GM23338 (cell line): ENCODE data around the gene SCCPDH. TPM values are rescaled to one million over a fixed set of nuclear protein-coding genes. Genes with fewer than 3 reads are reported as not detected.

Experiments used
- ATAC-seq: fragments of 200-7000 bp; cut with Tn5 transposase; 3 replicates; pipeline ENCODE4 v1.9.1; 2020
- DNase-seq: peaks from one replicate; pipeline ENCODE4 v3.0.0-alpha.2; 2015; ENCODE audit warnings: low spot score
- H2AFZ ChIP-seq: fragments of 200-600 bp; sonication (generic); 2 replicates; pipeline ENCODE4 v1.8.0; 2016; ENCODE audit warnings: antibody characterized with exemption, mild to moderate bottlenecking, moderate library complexity
- H3F3A ChIP-seq: fragments of 200-600 bp; sonication (generic); replicated peaks from 2 replicates; pipeline ENCODE4 v1.8.0; 2017; ENCODE audit warnings: antibody characterized with exemption, mixed run types, low read depth
- H3K27ac ChIP-seq: fragments of 200-600 bp; sonication (generic); 2 replicates; pipeline ENCODE4 v1.6.1; 2016; ENCODE audit warnings: low read depth
- H3K27me3 ChIP-seq: fragments of 200-600 bp; sonication (generic); 2 replicates; pipeline ENCODE4 v1.8.0; 2016; ENCODE audit warnings: mild to moderate bottlenecking, mixed run types, moderate library complexity; ENCODE audit not compliant: insufficient read depth
- H3K36me3 ChIP-seq: fragments of 200-600 bp; sonication (generic); 2 replicates; pipeline ENCODE4 v1.8.0; 2016; ENCODE audit warnings: mild to moderate bottlenecking; ENCODE audit not compliant: insufficient read depth
- H3K4me1 ChIP-seq: fragments of 200-600 bp; sonication (generic); 2 replicates; pipeline ENCODE4 v1.8.0; 2016; ENCODE audit warnings: mild to moderate bottlenecking, moderate library complexity; ENCODE audit not compliant: insufficient read depth
- H3K4me2 ChIP-seq: fragments of 200-600 bp; sonication (generic); 2 replicates; pipeline ENCODE4 v1.7.1; 2017; ENCODE audit warnings: mixed run types
- H3K4me3 ChIP-seq: fragments of 200-600 bp; sonication (generic); 2 replicates; pipeline ENCODE4 v1.6.1; 2016; ENCODE audit warnings: mixed run types
- H3K79me2 ChIP-seq: fragments of 200-600 bp; sonication (generic); replicated peaks from 2 replicates; pipeline ENCODE4 v1.8.0; 2017; ENCODE audit warnings: mild to moderate bottlenecking; ENCODE audit not compliant: insufficient read depth
- H3K9me2 ChIP-seq: fragments of 200-600 bp; sonication (generic); 2 replicates; pipeline ENCODE4 v1.8.0; 2017; ENCODE audit not compliant: insufficient read depth
- H4K20me1 ChIP-seq: fragments of 200-600 bp; sonication (generic); replicated peaks from 2 replicates; pipeline ENCODE4 v1.8.0; 2017; ENCODE audit warnings: mild to moderate bottlenecking; ENCODE audit not compliant: insufficient read depth
- H3K27ac Mint-ChIP-seq: 2 replicates; pipeline ENCODE4 v1.8.0; 2020; ENCODE audit warnings: inconsistent platforms, mild to moderate bottlenecking, moderate library complexity, mixed read lengths
- H3K27me3 Mint-ChIP-seq: 3 replicates; pipeline ENCODE4 v1.8.0; 2022; ENCODE audit warnings: low read depth, mild to moderate bottlenecking, moderate library complexity, mixed read lengths, inconsistent platforms; ENCODE audit not compliant: insufficient read depth, poor library complexity
- H3K36me3 Mint-ChIP-seq: 3 replicates; pipeline ENCODE4 v1.8.0; 2021; ENCODE audit warnings: low read depth, mild to moderate bottlenecking, inconsistent platforms, moderate library complexity, mixed read lengths
- H3K4me1 Mint-ChIP-seq: 3 replicates; pipeline ENCODE4 v1.8.0; 2020; ENCODE audit warnings: mild to moderate bottlenecking, inconsistent platforms, mixed read lengths
- H3K4me3 Mint-ChIP-seq: 3 replicates; pipeline ENCODE4 v1.8.0; 2021; ENCODE audit warnings: moderate library complexity, mild to moderate bottlenecking, inconsistent platforms, mixed read lengths
- H3K9me3 Mint-ChIP-seq: 3 replicates; pipeline ENCODE4 v1.8.0; 2020; ENCODE audit warnings: moderate library complexity, mild to moderate bottlenecking, inconsistent platforms, mixed read lengths
- CREB1 ChIP-seq: fragments of 250-450 bp; sonication (Bioruptor Pico); IDR thresholded peaks from 2 replicates; pipeline ENCODE4 v1.5.0; 2020; ENCODE audit warnings: low read depth, mild to moderate bottlenecking, moderate library complexity
- CTCF ChIP-seq, 2 experiments: fragments of 200-600 bp in 1 of 2; sonication (generic) in 1 of 2; conservative IDR thresholded peaks; 2 replicates each; pipeline versions ENCODE4 v1.5.1 to v1.6.1; 2016 to 2017; ENCODE audit warnings: antibody characterized with exemption in 2 of 2, low read depth in 2 of 2, mild to moderate bottlenecking in 2 of 2, moderate library complexity in 1 of 2
- ETS1 ChIP-seq: IDR thresholded peaks from 2 replicates; pipeline ENCODE4 v1.6.1; 2016; ENCODE audit warnings: antibody characterized with exemption
- EZH2 ChIP-seq: fragments of 200-600 bp; sonication (generic); IDR thresholded peaks from one replicate; pipeline ENCODE4 v1.8.0; 2017; ENCODE audit warnings: antibody characterized with exemption, mild to moderate bottlenecking, low read depth; ENCODE audit not compliant: unreplicated experiment
- EZH2phosphoT487 ChIP-seq: fragments of 200-600 bp; sonication (generic); IDR thresholded peaks from one replicate; pipeline ENCODE4 v1.8.1; 2018; ENCODE audit warnings: antibody characterized with exemption; ENCODE audit not compliant: unreplicated experiment
- JUNB ChIP-seq: IDR thresholded peaks from one replicate; pipeline ENCODE4 v1.6.1; 2016; ENCODE audit warnings: antibody characterized with exemption; ENCODE audit not compliant: unreplicated experiment
- NANOG ChIP-seq: IDR thresholded peaks from 2 replicates; pipeline ENCODE4 v1.6.1; 2016; ENCODE audit warnings: antibody characterized with exemption, borderline replicate concordance
- POLR2AphosphoS5 ChIP-seq: IDR thresholded peaks from 2 replicates; pipeline ENCODE4 v1.6.1; 2016; ENCODE audit warnings: antibody characterized with exemption, low read depth
- REST ChIP-seq: IDR thresholded peaks from one replicate; pipeline ENCODE4 v1.6.1; 2018; ENCODE audit warnings: antibody characterized with exemption; ENCODE audit not compliant: unreplicated experiment
- STAT1 ChIP-seq: IDR thresholded peaks from one replicate; pipeline ENCODE4 v1.6.1; 2016; ENCODE audit warnings: antibody characterized with exemption; ENCODE audit not compliant: unreplicated experiment
- ZNF114 ChIP-seq: fragments of 250-450 bp; sonication (Bioruptor Pico); IDR thresholded peaks from 2 replicates; pipeline ENCODE4 v1.5.0; 2020; ENCODE audit warnings: mild to moderate bottlenecking, moderate library complexity
- ZNF331 ChIP-seq: fragments of 250-450 bp; sonication (Bioruptor Pico); IDR thresholded peaks from 2 replicates; pipeline ENCODE4 v1.5.0; 2020; ENCODE audit warnings: low read depth, mild to moderate bottlenecking, moderate library complexity
- ZNF462 ChIP-seq: fragments of 250-450 bp; sonication (Bioruptor Pico); IDR thresholded peaks from 2 replicates; pipeline ENCODE4 v1.5.0; 2020; ENCODE audit warnings: mild to moderate bottlenecking, moderate library complexity
- polyA plus RNA-seq: library from polyadenylated mRNA; unstranded; fragments of >200 nt; fragmentation: Nextera tagmentation; extraction: Ambion mirVana; gene quantifications from 2 replicates; pipeline ENCODE4 v1.2.1, GENCODE V29; 2016
- total RNA-seq: library from RNA; depleted of rRNA; stranded (reverse); fragments of >200 nt; shearing (Covaris generic); gene quantifications from 2 replicates; pipeline ENCODE4 v1.2.3, GENCODE V29; 2014

The SCCPDH gene
- total and polyA plus RNA-seq, 2 experiments from 2014 or later, result 14.4 to 18.8 TPM

- Histone ChIP-seq H3K9me2 (no peaks in the 10 kb centered on the region), H3K4me3 (no peak overlapping the region), H4K20me1 (no peaks in the 10 kb centered on the region; the same call in 1 of the 2 replicates), H2AFZ (no peak overlapping the region), H3K36me3 (peaks cover 3% of the 10 kb centered on the region), H3K4me2 (no peak overlapping the region), H3K4me1 (no peaks in the 10 kb centered on the region), H3F3A (no peaks in the 10 kb centered on the region), H3K27ac (no peak overlapping the region), H3K79me2 (no peaks in the 10 kb centered on the region), H3K27me3 (no peaks in the 10 kb centered on the region)
- Mint-ChIP-seq H3K27me3 (peaks cover 6% of the 10 kb centered on the region), H3K4me3 (no peak overlapping the region), H3K4me1 (no peaks in the 10 kb centered on the region), H3K36me3 (peaks cover 71% of the 10 kb centered on the region), H3K27ac (no peak overlapping the region), H3K9me3 (peaks cover 9% of the 10 kb centered on the region; the same call in 2 of the 3 replicates)
- ATAC-seq (no peak), DNase-seq (no peak)
- TF ChIP-seq STAT1 (no peak), JUNB (no peak), ETS1 (no peak), POLR2AphosphoS5 (no peak), REST (no peak), ZNF114 (CRISPR knock-in tag) (no peak), EZH2 (no peak), ZNF331 (CRISPR knock-in tag) (no peak), ZNF462 (CRISPR knock-in tag) (no peak), CTCF (conservative IDR thresholded peaks at IDR 0.05; ENCODE audit: low read depth in 2 of 2) (no peak), EZH2phosphoT487 (no peak), CREB1 (CRISPR knock-in tag) (no peak), NANOG (no peak)
Measured at GRCh38 chr1:246733704-246734103, 9.5 kb downstream of the SCCPDH start.
